HepG2 (cell line): ENCODE results near the gene DTYMK. TPM values are rescaled to one million over a fixed set of nuclear protein-coding genes. Genes with fewer than 3 reads are reported as not detected.
A peak's percentile ranks its signal among the peaks of the same experiment; 100 is the strongest.

Experiments used
- DMAP1 ChIP-seq: IDR thresholded peaks from 2 replicates; pipeline ENCODE4 v1.6.1; 2016
- FOXK2 ChIP-seq: fragments of 450-650 bp; IDR thresholded peaks from 2 replicates; pipeline ENCODE4 v1.6.1; 2016
- KDM4B ChIP-seq: sonication (generic); formaldehyde crosslinking; IDR thresholded peaks from 2 replicates; pipeline ENCODE4 v1.4.0; 2020; ENCODE audit warnings: missing genetic modification reagents
- MTF1 ChIP-seq: sonication (generic); formaldehyde crosslinking; IDR thresholded peaks from 2 replicates; pipeline ENCODE4 v1.5.0; 2020; ENCODE audit warnings: missing genetic modification reagents
- NR2F1 ChIP-seq, 2 experiments: fragments of 450-650 bp in 1 of 2; formaldehyde crosslinking in 1 of 2; IDR thresholded peaks; 2 replicates each; pipeline versions ENCODE4 v1.5.0 to v1.6.1; 2016 to 2020; ENCODE audit warnings: mild to moderate bottlenecking in 1 of 2, missing compliant biosample characterization in 1 of 2, missing genetic modification reagents in 1 of 2, moderate library complexity in 1 of 2
- RARG ChIP-seq: sonication (generic); formaldehyde crosslinking; IDR thresholded peaks from 2 replicates; pipeline ENCODE4 v1.4.0; 2020; ENCODE audit warnings: low read depth, mild to moderate bottlenecking, missing genetic modification reagents
- ZNF10 ChIP-seq: sonication (generic); formaldehyde crosslinking; IDR thresholded peaks from 2 replicates; pipeline ENCODE4 v1.4.0; 2020; ENCODE audit warnings: mild to moderate bottlenecking, low read depth, missing genetic modification reagents, borderline replicate concordance
- ZNF20 ChIP-seq: sonication (generic); formaldehyde crosslinking; IDR thresholded peaks from 2 replicates; pipeline ENCODE4 v1.4.0; 2020; ENCODE audit warnings: mild to moderate bottlenecking, moderate library complexity, missing genetic modification reagents
- ZNF367 ChIP-seq: sonication (generic); formaldehyde crosslinking; IDR thresholded peaks from 2 replicates; pipeline ENCODE4 v1.4.0; 2020; ENCODE audit warnings: missing genetic modification reagents, borderline replicate concordance
- ZNF382 ChIP-seq: sonication (generic); formaldehyde crosslinking; IDR thresholded peaks from 2 replicates; pipeline ENCODE4 v1.5.0; 2020; ENCODE audit warnings: missing genetic modification reagents, mild to moderate bottlenecking, borderline replicate concordance
- ZNF674 ChIP-seq: sonication (generic); formaldehyde crosslinking; IDR thresholded peaks from 2 replicates; pipeline ENCODE4 v1.5.0; 2020; ENCODE audit warnings: low read depth, mild to moderate bottlenecking, missing genetic modification reagents
- polyA plus RNA-seq, 8 experiments: library from polyadenylated mRNA; depleted of rRNA in 3 of 8; stranded (reverse) in 7 of 8; unstranded in 1 of 8; fragments of >200 nt; fragmentation: Illumina TruSeq in 4 of 8; extraction: Trizol in 4 of 8; gene quantifications; 2 replicates each; pipeline versions ENCODE4 v1.2.1 to v1.2.3, GENCODE V29; 2011 to 2016; ENCODE audit warnings: low read depth in 4 of 8, missing spikeins in 1 of 8, mixed read lengths in 1 of 8; ENCODE audit not compliant: insufficient read depth in 1 of 8
- total RNA-seq, 5 experiments: library from RNA; depleted of rRNA; stranded (reverse); fragments of >200 nt; fragmentation: Illumina TruSeq; extraction: Trizol; gene quantifications; 2 replicates each; pipeline ENCODE4 v1.2.3, GENCODE V29; 2016; ENCODE audit warnings: low read depth in 1 of 5
- TF ChIP-seq, protein P1 (sequence below): sonication (generic); formaldehyde crosslinking; IDR thresholded peaks from 2 replicates; pipeline ENCODE4 v1.4.0; 2020; ENCODE audit warnings: missing genetic modification reagents
- TF ChIP-seq, protein P2 (sequence below): sonication (generic); formaldehyde crosslinking; IDR thresholded peaks from 2 replicates; pipeline ENCODE4 v1.4.0; 2020; ENCODE audit warnings: missing genetic modification reagents, borderline replicate concordance
- TF ChIP-seq, protein P3 (sequence below): sonication (generic); formaldehyde crosslinking; IDR thresholded peaks from 2 replicates; pipeline ENCODE4 v1.4.0; 2020; ENCODE audit warnings: missing genetic modification reagents
- TF ChIP-seq, protein P4 (sequence below), 2 experiments: sonication (generic) in 1 of 2; formaldehyde crosslinking in 1 of 2; IDR thresholded peaks; 2 replicates each; pipeline versions ENCODE4 v1.6.1 to v1.9.0; 2014 to 2022; ENCODE audit warnings: antibody characterized with exemption in 1 of 2, borderline replicate concordance in 1 of 2, inconsistent platforms in 1 of 2, low read depth in 1 of 2, missing genetic modification reagents in 1 of 2

DTYMK gene
- total and polyA plus RNA-seq, 2 of the 13 experiments (the other 11 are each of a cell fraction or from before 2014, with no cell fraction given), result 57.5 to 134 TPM

DNA sequence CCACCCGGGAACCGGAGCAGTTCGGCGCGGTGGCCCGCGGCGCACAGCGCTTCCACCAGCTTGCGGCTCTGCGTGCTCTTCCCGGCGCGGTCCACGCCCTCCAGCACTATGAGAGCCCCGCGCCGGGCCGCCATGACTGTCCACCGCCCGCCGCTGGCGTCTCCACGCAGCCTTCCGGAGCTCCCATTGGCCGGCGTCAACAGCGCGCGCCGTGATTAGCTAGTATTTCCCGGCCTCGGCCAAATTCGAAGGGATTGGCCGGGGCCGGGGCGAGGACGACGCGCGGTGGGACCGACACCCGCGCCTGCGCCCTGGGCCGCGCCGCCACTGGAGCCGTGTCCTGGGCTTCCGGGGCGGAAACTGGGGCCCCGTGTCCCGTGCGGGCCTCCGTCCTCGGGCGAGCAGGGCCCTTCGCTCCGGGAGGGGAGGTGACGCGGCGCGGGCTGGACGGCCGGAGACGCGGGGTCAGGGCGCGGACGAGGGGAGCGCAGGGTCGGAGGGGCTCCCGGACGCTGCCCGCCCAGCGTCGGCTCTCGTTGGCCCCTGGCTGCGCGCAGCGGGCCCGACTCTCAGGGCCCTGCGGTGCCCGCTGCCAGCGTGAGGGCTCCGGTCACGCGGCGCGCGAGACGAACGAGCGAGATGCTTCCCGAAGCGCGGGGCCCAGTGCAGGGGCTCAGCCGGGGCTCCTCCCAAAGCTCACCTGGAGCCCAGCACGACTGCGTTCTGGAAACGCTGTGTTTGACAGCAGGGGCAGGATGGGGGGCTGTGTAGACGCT, at the start of gene DTYMK (continued):
- TF ChIP-seq, protein P1, sequence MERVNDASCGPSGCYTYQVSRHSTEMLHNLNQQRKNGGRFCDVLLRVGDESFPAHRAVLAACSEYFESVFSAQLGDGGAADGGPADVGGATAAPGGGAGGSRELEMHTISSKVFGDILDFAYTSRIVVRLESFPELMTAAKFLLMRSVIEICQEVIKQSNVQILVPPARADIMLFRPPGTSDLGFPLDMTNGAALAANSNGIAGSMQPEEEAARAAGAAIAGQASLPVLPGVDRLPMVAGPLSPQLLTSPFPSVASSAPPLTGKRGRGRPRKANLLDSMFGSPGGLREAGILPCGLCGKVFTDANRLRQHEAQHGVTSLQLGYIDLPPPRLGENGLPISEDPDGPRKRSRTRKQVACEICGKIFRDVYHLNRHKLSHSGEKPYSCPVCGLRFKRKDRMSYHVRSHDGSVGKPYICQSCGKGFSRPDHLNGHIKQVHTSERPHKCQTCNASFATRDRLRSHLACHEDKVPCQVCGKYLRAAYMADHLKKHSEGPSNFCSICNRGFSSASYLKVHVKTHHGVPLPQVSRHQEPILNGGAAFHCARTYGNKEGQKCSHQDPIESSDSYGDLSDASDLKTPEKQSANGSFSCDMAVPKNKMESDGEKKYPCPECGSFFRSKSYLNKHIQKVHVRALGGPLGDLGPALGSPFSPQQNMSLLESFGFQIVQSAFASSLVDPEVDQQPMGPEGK (CRISPR knock-in tag), result peak; percentile 82
- peak; percentile 50; the same call in 1 of the 2 replicates for TF ChIP-seq ZNF674 (CRISPR knock-in tag)
- TF ChIP-seq NR2F1 (CRISPR knock-in tag; IDR thresholded peaks at IDR 0.05), result peak; percentile 23 to 68; a peak in 2 of 4 replicates
- no peak for TF ChIP-seq ZNF382 (CRISPR knock-in tag)
- TF ChIP-seq RARG (CRISPR knock-in tag), result peak; percentile 94; the same call in 1 of the 2 replicates
- TF ChIP-seq, protein P2, sequence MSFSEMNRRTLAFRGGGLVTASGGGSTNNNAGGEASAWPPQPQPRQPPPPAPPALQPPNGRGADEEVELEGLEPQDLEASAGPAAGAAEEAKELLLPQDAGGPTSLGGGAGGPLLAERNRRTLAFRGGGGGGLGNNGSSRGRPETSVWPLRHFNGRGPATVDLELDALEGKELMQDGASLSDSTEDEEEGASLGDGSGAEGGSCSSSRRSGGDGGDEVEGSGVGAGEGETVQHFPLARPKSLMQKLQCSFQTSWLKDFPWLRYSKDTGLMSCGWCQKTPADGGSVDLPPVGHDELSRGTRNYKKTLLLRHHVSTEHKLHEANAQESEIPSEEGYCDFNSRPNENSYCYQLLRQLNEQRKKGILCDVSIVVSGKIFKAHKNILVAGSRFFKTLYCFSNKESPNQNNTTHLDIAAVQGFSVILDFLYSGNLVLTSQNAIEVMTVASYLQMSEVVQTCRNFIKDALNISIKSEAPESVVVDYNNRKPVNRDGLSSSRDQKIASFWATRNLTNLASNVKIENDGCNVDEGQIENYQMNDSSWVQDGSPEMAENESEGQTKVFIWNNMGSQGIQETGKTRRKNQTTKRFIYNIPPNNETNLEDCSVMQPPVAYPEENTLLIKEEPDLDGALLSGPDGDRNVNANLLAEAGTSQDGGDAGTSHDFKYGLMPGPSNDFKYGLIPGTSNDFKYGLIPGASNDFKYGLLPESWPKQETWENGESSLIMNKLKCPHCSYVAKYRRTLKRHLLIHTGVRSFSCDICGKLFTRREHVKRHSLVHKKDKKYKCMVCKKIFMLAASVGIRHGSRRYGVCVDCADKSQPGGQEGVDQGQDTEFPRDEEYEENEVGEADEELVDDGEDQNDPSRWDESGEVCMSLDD (CRISPR knock-in tag), result no peak; the same call in none of the 2 replicates
- 0 out of 2 replicates have a peak, but pooled peaks have one; percentile 54 for TF ChIP-seq MTF1 (CRISPR knock-in tag)
- no peak for TF ChIP-seq KDM4B (CRISPR knock-in tag)
- TF ChIP-seq DMAP1 (CRISPR knock-in tag), result peak; percentile 92
- peak; percentile 65; the same call in 1 of the 2 replicates for TF ChIP-seq FOXK2
- TF ChIP-seq ZNF10 (CRISPR knock-in tag), result no peak; the same call in 1 of the 2 replicates
- TF ChIP-seq, protein P3, sequence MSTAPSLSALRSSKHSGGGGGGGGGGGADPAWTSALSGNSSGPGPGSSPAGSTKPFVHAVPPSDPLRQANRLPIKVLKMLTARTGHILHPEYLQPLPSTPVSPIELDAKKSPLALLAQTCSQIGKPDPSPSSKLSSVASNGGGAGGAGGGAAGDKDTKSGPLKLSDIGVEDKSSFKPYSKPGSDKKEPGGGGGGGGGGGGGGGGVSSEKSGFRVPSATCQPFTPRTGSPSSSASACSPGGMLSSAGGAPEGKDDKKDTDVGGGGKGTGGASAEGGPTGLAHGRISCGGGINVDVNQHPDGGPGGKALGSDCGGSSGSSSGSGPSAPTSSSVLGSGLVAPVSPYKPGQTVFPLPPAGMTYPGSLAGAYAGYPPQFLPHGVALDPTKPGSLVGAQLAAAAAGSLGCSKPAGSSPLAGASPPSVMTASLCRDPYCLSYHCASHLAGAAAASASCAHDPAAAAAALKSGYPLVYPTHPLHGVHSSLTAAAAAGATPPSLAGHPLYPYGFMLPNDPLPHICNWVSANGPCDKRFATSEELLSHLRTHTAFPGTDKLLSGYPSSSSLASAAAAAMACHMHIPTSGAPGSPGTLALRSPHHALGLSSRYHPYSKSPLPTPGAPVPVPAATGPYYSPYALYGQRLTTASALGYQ (CRISPR knock-in tag), result peak; percentile 42; the same call in 1 of the 2 replicates
- TF ChIP-seq ZNF367 (CRISPR knock-in tag), result no peak; the same call in 1 of the 2 replicates
- peak; percentile 18; the same call in 1 of the 2 replicates for TF ChIP-seq ZNF20 (CRISPR knock-in tag)
- TF ChIP-seq, protein P4, sequence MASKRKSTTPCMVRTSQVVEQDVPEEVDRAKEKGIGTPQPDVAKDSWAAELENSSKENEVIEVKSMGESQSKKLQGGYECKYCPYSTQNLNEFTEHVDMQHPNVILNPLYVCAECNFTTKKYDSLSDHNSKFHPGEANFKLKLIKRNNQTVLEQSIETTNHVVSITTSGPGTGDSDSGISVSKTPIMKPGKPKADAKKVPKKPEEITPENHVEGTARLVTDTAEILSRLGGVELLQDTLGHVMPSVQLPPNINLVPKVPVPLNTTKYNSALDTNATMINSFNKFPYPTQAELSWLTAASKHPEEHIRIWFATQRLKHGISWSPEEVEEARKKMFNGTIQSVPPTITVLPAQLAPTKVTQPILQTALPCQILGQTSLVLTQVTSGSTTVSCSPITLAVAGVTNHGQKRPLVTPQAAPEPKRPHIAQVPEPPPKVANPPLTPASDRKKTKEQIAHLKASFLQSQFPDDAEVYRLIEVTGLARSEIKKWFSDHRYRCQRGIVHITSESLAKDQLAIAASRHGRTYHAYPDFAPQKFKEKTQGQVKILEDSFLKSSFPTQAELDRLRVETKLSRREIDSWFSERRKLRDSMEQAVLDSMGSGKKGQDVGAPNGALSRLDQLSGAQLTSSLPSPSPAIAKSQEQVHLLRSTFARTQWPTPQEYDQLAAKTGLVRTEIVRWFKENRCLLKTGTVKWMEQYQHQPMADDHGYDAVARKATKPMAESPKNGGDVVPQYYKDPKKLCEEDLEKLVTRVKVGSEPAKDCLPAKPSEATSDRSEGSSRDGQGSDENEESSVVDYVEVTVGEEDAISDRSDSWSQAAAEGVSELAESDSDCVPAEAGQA (IDR thresholded peaks at IDR 0.05; ENCODE audit: low read depth), result peak; percentile 88
- TF ChIP-seq, protein P4 (CRISPR knock-in tag; IDR thresholded peaks at IDR 0.05; ENCODE audit: borderline replicate concordance), result peak; percentile 78; the same call in 1 of the 2 replicates
